Gastroesophageal sphincter (tissue), 3 donors: ENCODE data around the gene ARHGEF7.

ENCODE experiments used
- CTCF ChIP-seq, 4 experiments: fragments of 200-600 bp in 2 of 4; fragments of 450-650 bp in 2 of 4; sonication (generic) in 1 of 4; IDR thresholded peaks; one replicate each; pipeline ENCODE4 v1.5.1; 2017 to 2019; ENCODE audit warnings: antibody characterized with exemption in 4 of 4, mild to moderate bottlenecking in 2 of 4, moderate library complexity in 2 of 4
- POLR2AphosphoS5 ChIP-seq: sonication (generic); formaldehyde crosslinking; IDR thresholded peaks from one replicate; pipeline ENCODE4 v1.6.1; 2017; ENCODE audit warnings: antibody characterized with exemption

- TF ChIP-seq CTCF (IDR thresholded peaks at IDR 0.05) (no peak), POLR2AphosphoS5 (no peak)
Observed at GRCh38 chr13:111303559-111303958, 188.4 kb downstream of the ARHGEF7 start.
